Measurements from ENCODE around the gene TRAF1.

- no peak for TF ChIP-seq CTCF (IDR thresholded peaks at IDR 0.05; ENCODE audit: low read length)
- TF ChIP-seq EZH2 (IDR thresholded peaks at IDR 0.05; ENCODE audit: borderline replicate concordance, low read length) = no peak
Measured at GRCh38 chr9:120905315-120906164, 21.1 kb downstream of the TRAF1 start.

Data from OCI-LY1 (cell line).